ENCODE results near the gene EXOSC7.

The EXOSC7 gene

DNA sequence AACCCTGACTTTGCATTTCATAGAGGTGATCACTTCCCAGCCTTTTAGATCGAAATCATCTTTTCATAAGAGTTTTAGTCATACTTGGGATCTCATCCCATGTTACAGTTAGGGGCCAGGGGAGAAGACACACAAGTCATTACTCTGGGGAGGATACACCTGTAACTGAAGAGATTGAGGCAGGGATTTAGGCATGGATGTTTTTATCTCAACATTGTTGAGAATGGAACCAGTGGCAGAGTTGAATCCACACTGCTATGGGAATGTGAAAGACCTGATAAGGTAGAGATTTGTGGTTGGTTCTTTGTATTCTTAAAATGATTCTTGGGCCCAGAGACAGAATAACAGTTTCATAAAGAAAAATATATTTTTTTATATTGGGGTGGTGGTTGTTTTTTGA, 33.8 kb downstream of the EXOSC7 start:
- H3K4me3 ChIP-seq (ENCODE audit: low read length) = no peak overlapping the region
- DNase-seq (ENCODE audit: low read depth) = no peak
- TF ChIP-seq, protein P1, sequence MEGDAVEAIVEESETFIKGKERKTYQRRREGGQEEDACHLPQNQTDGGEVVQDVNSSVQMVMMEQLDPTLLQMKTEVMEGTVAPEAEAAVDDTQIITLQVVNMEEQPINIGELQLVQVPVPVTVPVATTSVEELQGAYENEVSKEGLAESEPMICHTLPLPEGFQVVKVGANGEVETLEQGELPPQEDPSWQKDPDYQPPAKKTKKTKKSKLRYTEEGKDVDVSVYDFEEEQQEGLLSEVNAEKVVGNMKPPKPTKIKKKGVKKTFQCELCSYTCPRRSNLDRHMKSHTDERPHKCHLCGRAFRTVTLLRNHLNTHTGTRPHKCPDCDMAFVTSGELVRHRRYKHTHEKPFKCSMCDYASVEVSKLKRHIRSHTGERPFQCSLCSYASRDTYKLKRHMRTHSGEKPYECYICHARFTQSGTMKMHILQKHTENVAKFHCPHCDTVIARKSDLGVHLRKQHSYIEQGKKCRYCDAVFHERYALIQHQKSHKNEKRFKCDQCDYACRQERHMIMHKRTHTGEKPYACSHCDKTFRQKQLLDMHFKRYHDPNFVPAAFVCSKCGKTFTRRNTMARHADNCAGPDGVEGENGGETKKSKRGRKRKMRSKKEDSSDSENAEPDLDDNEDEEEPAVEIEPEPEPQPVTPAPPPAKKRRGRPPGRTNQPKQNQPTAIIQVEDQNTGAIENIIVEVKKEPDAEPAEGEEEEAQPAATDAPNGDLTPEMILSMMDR (conservative IDR thresholded peaks at IDR 0.05; ENCODE audit: low read length) = no peak

DNA sequence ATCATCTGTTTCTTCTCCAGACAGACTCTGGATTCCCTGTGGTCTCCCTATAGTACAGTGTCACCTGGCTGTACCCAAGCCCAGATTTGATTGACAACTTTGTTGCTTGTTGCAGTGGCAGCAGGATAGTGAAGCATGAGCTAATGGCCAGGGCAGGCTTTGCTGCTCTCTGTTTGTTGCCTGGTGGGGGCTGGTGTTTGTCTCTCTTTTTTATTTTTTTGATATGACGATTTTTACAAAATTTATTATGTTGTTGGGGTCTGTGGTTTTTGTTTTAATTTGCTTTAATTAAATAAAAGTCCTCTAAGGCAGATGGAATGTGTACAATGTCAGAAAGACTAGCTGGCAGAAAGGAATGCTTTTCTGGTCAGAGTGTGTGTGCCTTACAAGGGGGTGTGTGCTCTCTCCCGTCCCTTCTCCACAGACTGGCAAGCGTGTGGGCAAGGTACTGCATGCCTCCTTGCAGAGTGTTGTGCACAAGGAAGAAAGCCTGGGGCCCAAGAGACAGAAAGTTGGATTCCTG, 34.8 kb downstream of the EXOSC7 start:
- peak; percentile 98 for DNase-seq (ENCODE audit: low read depth)
- peak overlapping the region; percentile 41 for H3K4me3 ChIP-seq (ENCODE audit: low read length)
- TF ChIP-seq, protein P1 (conservative IDR thresholded peaks at IDR 0.05; ENCODE audit: low read length) = peak; percentile 11; the same call in 1 of the 2 replicates

DNA sequence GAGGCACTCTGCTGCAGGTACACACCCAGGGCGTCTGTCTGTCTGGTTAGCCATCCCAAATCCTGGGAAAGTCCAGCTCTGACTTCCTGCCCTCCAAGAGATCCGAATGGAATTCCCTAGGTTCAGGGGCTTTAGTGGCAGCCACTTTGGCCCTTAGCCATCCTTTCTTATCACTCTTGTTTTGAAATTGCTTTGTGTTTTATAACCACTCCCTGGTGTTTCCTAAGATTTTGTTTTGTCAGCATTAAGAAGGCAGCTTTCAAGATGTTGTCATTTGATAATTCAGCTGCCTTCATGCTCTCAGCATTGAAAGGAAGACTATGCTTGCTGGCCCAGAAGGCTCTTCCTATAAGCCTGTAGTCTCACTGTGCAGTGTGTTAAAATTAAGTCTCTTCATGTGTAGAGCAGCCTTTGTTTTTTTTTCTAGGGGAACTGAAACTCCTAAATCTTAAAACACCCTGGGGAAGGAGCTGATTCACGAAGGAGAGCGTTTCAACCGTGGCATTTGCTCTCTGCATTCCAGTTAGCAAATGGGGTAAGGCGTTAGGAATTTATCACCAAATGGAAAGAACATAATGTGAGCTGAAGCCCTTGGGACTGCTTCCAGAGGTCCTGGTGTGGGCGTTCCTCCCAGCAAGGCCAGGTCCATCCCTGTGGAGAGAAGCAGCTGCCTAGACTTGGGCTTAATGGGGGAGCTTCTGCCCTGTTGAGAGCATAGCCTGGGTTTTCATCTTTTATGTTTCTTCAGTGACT, 35.9 kb downstream of the EXOSC7 start:
- DNase-seq (ENCODE audit: low read depth) = peak; percentile 97
- TF ChIP-seq, protein P1 (conservative IDR thresholded peaks at IDR 0.05; ENCODE audit: low read length) = no peak

DNA sequence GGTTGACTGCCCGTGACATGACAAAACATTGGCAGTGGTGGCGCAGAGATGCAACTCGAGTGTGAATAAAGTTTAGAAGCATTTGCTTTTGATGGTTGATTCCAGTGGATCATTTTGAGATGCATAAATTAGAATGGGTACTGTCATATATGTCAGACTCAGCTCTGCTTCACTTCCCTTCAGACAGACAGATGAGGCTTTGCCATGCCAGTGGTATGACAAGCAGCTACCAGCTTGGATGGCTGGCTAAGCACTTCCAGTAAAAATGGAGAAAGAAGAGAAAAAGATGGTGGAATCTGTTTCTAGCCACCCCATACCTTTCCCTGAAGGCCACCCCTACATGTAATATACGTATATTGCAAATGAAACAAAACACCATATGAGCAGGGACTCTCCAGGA, 36.5 kb downstream of the EXOSC7 start:
- TF ChIP-seq, protein P1 (conservative IDR thresholded peaks at IDR 0.05; ENCODE audit: low read length) = no peak
- no peak overlapping the region for H3K4me3 ChIP-seq (ENCODE audit: low read length)
- no peak for DNase-seq (ENCODE audit: low read depth)

More for the DNA sequence above, 35.9 kb downstream of the EXOSC7 start:
- H3K4me3 ChIP-seq (ENCODE audit: low read length) = peak overlapping the region; percentile 41

DNA sequence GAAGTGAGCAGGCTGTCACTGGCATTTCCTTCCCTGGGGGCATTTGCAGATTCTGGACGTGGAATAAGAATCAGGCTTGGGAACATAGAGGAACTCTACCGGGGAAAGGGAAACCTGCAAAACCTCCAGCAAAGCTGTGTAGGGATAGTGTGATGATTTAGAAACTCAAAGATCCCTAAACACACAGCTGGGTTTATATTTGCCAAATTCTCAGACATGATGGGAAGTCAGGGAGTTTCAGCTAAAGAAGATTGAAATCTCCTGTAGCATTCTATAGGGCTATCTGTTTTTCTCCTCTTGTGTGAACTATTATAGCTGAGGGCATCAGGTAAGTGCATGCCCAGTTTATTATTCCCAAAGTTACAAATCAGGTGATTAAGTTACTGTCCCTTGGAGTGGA, 40.9 kb downstream of the EXOSC7 start:
- TF ChIP-seq, protein P1 (conservative IDR thresholded peaks at IDR 0.05; ENCODE audit: low read length) = no peak
- no peak for DNase-seq (ENCODE audit: low read depth)
- no peak overlapping the region for H3K4me3 ChIP-seq (ENCODE audit: low read length)

DNA sequence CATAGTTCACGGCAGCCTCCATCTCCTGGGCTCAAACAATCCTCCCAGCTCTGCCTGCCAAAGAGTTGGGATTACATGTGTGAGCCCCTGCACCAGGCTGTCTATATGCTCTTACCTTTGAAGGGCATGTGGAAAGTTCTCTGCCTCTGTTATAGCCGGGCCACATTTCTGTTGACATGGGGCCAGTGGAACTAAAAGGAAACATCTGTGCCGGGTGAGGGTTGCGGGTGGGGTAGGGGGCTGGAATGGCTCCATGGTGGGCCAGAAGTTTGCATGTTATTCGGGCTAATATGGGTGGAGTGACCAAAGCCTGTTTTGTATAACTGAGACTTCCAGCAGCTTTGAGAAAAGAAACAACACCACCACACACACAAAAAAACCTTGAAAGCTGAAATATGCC, 41.8 kb downstream of the EXOSC7 start:
- TF ChIP-seq, protein P1 (conservative IDR thresholded peaks at IDR 0.05; ENCODE audit: low read length) = no peak
- no peak overlapping the region for H3K4me3 ChIP-seq (ENCODE audit: low read length)

DNA sequence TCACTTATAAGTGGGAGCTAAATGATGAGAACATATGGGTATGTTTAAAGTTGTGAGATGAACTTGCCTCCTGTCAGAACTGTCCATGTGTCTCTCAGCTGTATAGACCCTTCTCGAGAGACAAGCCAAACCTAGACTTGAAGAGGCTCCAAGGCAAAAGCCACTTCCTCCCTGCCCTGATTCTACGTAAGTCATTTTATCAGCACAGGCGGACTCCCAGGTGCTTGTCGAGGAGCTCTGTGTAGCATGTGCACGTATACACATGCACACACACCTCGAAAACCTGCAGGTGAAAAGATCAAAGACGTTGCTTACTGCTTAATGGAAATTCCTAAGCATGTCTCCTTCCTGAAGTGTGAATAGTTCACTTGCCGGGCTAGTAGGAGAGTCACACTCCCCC, 44.5 kb downstream of the EXOSC7 start:
- no peak overlapping the region for H3K4me3 ChIP-seq (ENCODE audit: low read length)
- no peak for DNase-seq (ENCODE audit: low read depth)
- TF ChIP-seq, protein P1 (conservative IDR thresholded peaks at IDR 0.05; ENCODE audit: low read length) = no peak

More for the DNA sequence above, 41.8 kb downstream of the EXOSC7 start:
- DNase-seq (ENCODE audit: low read depth) = peak; percentile 36

Measured in AG10803 (cell line).